ENCODE measurements around the gene SCG5.
A peak's percentile ranks its signal among the peaks of the same experiment; 100 is the strongest.

SCG5 gene

GRCh38 chr15:32682569-32682968 lies 41.1 kb downstream of the SCG5 start:
- peak; percentile 96 for DNase-seq (ENCODE audit: low read depth)
- H3K4me3 ChIP-seq (ENCODE audit: control insufficient read depth, low read depth, low read length), result no peak overlapping the region
- TF ChIP-seq CTCF (conservative IDR thresholded peaks at IDR 0.05; ENCODE audit: control insufficient read depth, insufficient read depth, low read depth, low read length), result no peak

- no peak for TF ChIP-seq CTCF (conservative IDR thresholded peaks at IDR 0.05; ENCODE audit: control insufficient read depth, insufficient read depth, low read depth, low read length)
- DNase-seq (ENCODE audit: low read depth), result peak; percentile 30
- H3K4me3 ChIP-seq (ENCODE audit: control insufficient read depth, low read depth, low read length), result no peak overlapping the region
These were observed 41.6 kb downstream of the SCG5 start for GRCh38 chr15:32682977-32683630.

- H3K4me3 ChIP-seq (ENCODE audit: control insufficient read depth, low read depth, low read length), result no peak overlapping the region
- peak; percentile 98 for DNase-seq (ENCODE audit: low read depth)
- TF ChIP-seq CTCF (conservative IDR thresholded peaks at IDR 0.05; ENCODE audit: control insufficient read depth, insufficient read depth, low read depth, low read length), result no peak
These were observed 42.5 kb downstream of the SCG5 start for GRCh38 chr15:32683906-32684584.

- DNase-seq (ENCODE audit: low read depth), result peak; percentile 87
- no peak for TF ChIP-seq CTCF (conservative IDR thresholded peaks at IDR 0.05; ENCODE audit: control insufficient read depth, insufficient read depth, low read depth, low read length)
- H3K4me3 ChIP-seq (ENCODE audit: control insufficient read depth, low read depth, low read length), result no peak overlapping the region
These were observed 44.1 kb downstream of the SCG5 start for GRCh38 chr15:32685576-32685975.

GRCh38 chr15:32687556-32687955 lies 46.0 kb downstream of the SCG5 start:
- peak; percentile 65 for DNase-seq (ENCODE audit: low read depth)
- no peak overlapping the region for H3K4me3 ChIP-seq (ENCODE audit: control insufficient read depth, low read depth, low read length)
- no peak for TF ChIP-seq CTCF (conservative IDR thresholded peaks at IDR 0.05; ENCODE audit: control insufficient read depth, insufficient read depth, low read depth, low read length)

GRCh38 chr15:32688151-32688639 lies 46.7 kb downstream of the SCG5 start:
- peak; percentile 51 for DNase-seq (ENCODE audit: low read depth)
- TF ChIP-seq CTCF (conservative IDR thresholded peaks at IDR 0.05; ENCODE audit: control insufficient read depth, insufficient read depth, low read depth, low read length), result no peak
- H3K4me3 ChIP-seq (ENCODE audit: control insufficient read depth, low read depth, low read length), result no peak overlapping the region

Measured in fibroblast of mammary gland (primary cell).